SK-N-SH (cell line): Measurements from ENCODE around the gene CPAMD8.
"Not testable (repeated sequence)": the region's sequence is repeated elsewhere in the genome, so short reads cannot be mapped to it uniquely, and the experiment has no call there.

Experiments
- FOXJ3 ChIP-seq: sonication (generic); formaldehyde crosslinking; IDR thresholded peaks from 2 replicates; pipeline ENCODE4 v1.5.1; 2020; ENCODE audit warnings: mild to moderate bottlenecking, missing genetic modification reagents
- JUND ChIP-seq: IDR thresholded peaks from 2 replicates; pipeline ENCODE4 v1.4.0; 2012
- YY1 ChIP-seq: IDR thresholded peaks from 2 replicates; pipeline ENCODE4 v1.4.0; 2012; ENCODE audit warnings: low read depth, mild to moderate bottlenecking
- TF ChIP-seq, protein P1 (sequence below): fragments of 200-600 bp; sonication (generic); IDR thresholded peaks from 2 replicates; pipeline ENCODE4 v1.6.1; 2017; ENCODE audit warnings: antibody characterized with exemption, mild to moderate bottlenecking, moderate library complexity
- TF ChIP-seq, protein P2 (sequence below): IDR thresholded peaks from 2 replicates; pipeline ENCODE4 v1.6.1; 2012; ENCODE audit warnings: mild to moderate bottlenecking, low read depth, low read length, moderate library complexity
- TF ChIP-seq, protein P3 (sequence below): IDR thresholded peaks from 2 replicates; pipeline ENCODE4 v1.4.0; 2012; ENCODE audit warnings: low read depth, borderline replicate concordance

DNA sequence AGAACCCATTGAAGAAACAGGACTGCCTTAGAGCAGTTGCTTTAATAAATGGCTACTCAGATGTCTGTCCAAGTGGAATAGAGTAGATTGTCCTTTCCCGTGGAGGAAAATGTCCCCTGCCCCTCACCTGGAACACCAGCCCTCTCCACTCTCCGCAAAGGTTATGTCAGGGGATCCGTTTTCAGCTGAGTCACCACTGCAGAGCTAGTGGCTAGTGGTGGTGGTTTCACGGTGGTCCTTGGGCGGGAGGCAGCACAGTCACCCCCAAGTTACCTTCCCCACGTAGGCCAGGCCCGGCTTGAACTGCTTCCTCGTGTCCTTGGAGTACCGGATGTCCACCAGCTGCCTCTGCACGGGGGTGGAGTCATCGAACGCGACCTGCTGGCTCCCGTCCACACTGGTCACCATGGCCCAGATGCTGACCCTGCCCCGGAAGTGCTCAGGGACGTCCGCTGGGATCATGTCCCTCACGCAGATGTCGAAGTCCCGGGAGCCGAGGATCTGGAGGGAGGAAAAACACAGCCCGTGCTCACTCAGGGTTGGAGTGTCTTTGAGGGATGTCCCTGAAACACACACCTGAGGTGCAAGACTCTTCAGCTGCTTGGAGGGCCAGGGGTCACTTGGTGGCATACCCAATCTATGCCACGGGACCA is 29.6 kb downstream of the CPAMD8 start:
- not testable (repeated sequence) for TF ChIP-seq FOXJ3 (CRISPR knock-in tag); YY1; JUND
- TF ChIP-seq, protein P1, sequence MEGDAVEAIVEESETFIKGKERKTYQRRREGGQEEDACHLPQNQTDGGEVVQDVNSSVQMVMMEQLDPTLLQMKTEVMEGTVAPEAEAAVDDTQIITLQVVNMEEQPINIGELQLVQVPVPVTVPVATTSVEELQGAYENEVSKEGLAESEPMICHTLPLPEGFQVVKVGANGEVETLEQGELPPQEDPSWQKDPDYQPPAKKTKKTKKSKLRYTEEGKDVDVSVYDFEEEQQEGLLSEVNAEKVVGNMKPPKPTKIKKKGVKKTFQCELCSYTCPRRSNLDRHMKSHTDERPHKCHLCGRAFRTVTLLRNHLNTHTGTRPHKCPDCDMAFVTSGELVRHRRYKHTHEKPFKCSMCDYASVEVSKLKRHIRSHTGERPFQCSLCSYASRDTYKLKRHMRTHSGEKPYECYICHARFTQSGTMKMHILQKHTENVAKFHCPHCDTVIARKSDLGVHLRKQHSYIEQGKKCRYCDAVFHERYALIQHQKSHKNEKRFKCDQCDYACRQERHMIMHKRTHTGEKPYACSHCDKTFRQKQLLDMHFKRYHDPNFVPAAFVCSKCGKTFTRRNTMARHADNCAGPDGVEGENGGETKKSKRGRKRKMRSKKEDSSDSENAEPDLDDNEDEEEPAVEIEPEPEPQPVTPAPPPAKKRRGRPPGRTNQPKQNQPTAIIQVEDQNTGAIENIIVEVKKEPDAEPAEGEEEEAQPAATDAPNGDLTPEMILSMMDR: not testable (repeated sequence)
- TF ChIP-seq, protein P2, sequence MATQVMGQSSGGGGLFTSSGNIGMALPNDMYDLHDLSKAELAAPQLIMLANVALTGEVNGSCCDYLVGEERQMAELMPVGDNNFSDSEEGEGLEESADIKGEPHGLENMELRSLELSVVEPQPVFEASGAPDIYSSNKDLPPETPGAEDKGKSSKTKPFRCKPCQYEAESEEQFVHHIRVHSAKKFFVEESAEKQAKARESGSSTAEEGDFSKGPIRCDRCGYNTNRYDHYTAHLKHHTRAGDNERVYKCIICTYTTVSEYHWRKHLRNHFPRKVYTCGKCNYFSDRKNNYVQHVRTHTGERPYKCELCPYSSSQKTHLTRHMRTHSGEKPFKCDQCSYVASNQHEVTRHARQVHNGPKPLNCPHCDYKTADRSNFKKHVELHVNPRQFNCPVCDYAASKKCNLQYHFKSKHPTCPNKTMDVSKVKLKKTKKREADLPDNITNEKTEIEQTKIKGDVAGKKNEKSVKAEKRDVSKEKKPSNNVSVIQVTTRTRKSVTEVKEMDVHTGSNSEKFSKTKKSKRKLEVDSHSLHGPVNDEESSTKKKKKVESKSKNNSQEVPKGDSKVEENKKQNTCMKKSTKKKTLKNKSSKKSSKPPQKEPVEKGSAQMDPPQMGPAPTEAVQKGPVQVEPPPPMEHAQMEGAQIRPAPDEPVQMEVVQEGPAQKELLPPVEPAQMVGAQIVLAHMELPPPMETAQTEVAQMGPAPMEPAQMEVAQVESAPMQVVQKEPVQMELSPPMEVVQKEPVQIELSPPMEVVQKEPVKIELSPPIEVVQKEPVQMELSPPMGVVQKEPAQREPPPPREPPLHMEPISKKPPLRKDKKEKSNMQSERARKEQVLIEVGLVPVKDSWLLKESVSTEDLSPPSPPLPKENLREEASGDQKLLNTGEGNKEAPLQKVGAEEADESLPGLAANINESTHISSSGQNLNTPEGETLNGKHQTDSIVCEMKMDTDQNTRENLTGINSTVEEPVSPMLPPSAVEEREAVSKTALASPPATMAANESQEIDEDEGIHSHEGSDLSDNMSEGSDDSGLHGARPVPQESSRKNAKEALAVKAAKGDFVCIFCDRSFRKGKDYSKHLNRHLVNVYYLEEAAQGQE: not testable (repeated sequence)
- TF ChIP-seq, protein P3, sequence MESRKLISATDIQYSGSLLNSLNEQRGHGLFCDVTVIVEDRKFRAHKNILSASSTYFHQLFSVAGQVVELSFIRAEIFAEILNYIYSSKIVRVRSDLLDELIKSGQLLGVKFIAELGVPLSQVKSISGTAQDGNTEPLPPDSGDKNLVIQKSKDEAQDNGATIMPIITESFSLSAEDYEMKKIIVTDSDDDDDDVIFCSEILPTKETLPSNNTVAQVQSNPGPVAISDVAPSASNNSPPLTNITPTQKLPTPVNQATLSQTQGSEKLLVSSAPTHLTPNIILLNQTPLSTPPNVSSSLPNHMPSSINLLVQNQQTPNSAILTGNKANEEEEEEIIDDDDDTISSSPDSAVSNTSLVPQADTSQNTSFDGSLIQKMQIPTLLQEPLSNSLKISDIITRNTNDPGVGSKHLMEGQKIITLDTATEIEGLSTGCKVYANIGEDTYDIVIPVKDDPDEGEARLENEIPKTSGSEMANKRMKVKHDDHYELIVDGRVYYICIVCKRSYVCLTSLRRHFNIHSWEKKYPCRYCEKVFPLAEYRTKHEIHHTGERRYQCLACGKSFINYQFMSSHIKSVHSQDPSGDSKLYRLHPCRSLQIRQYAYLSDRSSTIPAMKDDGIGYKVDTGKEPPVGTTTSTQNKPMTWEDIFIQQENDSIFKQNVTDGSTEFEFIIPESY: not testable (repeated sequence)
